SH-SY5Y (cell line): Measurements from ENCODE around the gene ANKLE1.

Experiments used
- GATA2 ChIP-seq: IDR thresholded peaks from 2 replicates; pipeline ENCODE4 v1.6.1; 2011; ENCODE audit warnings: mild to moderate bottlenecking, low read depth, low read length
- GATA3 ChIP-seq: IDR thresholded peaks from 2 replicates; pipeline ENCODE4 v1.6.1; 2011; ENCODE audit warnings: low read depth, mild to moderate bottlenecking, low read length, moderate library complexity

The ANKLE1 gene

GRCh38 chr19:17281391-17282304 lies at the start of gene ANKLE1:
ANKLE1 (plus strand) TSS chr19:17281901; CDS start chr19:17281921, 20 bp downstream.
- TF ChIP-seq GATA3 (no peak), GATA2 (no peak)

GRCh38 chr19:17232258-17232657 lies 49.4 kb upstream of the ANKLE1 start:
- TF ChIP-seq GATA2 (no peak), GATA3 (no peak)

- TF ChIP-seq GATA2 (no peak), GATA3 (no peak)
These were observed 46.8 kb upstream of the ANKLE1 start for GRCh38 chr19:17234911-17235299.

GRCh38 chr19:17235300-17235970 lies 46.3 kb upstream of the ANKLE1 start:
- TF ChIP-seq GATA3 (no peak), GATA2 (no peak)

- no peak for TF ChIP-seq GATA3
- no peak for TF ChIP-seq GATA2
These were observed 45.5 kb upstream of the ANKLE1 start for GRCh38 chr19:17235971-17236777.

GRCh38 chr19:17236811-17237543 lies 44.7 kb upstream of the ANKLE1 start:
- TF ChIP-seq GATA3 (no peak), GATA2 (no peak)

GRCh38 chr19:17237747-17238706 lies 43.7 kb upstream of the ANKLE1 start:
- no peak for TF ChIP-seq GATA2
- no peak for TF ChIP-seq GATA3

GRCh38 chr19:17240062-17240752 lies 41.5 kb upstream of the ANKLE1 start:
- TF ChIP-seq GATA3 (no peak), GATA2 (no peak)

- no peak for TF ChIP-seq GATA2
- TF ChIP-seq GATA3 = no peak
These were observed 40.8 kb upstream of the ANKLE1 start for GRCh38 chr19:17240826-17241399.

GRCh38 chr19:17242431-17243208 lies 39.1 kb upstream of the ANKLE1 start:
- no peak for TF ChIP-seq GATA2
- TF ChIP-seq GATA3 = no peak
